C4-2B (cell line): ENCODE results near the gene SLC6A6.
"Not testable (repeated sequence)": the region's sequence is repeated elsewhere in the genome, so short reads cannot be mapped to it uniquely, and the experiment has no call there.

Experiments used
- ZFX ChIP-seq: fragments of 450-650 bp; IDR thresholded peaks from 2 replicates; pipeline ENCODE4 v1.6.1; 2017
- TF ChIP-seq, protein P1 (sequence below): fragments of 450-650 bp; conservative IDR thresholded peaks from 2 replicates; pipeline ENCODE4 v1.5.1; 2017; ENCODE audit warnings: mild to moderate bottlenecking

- TF ChIP-seq, protein P1, sequence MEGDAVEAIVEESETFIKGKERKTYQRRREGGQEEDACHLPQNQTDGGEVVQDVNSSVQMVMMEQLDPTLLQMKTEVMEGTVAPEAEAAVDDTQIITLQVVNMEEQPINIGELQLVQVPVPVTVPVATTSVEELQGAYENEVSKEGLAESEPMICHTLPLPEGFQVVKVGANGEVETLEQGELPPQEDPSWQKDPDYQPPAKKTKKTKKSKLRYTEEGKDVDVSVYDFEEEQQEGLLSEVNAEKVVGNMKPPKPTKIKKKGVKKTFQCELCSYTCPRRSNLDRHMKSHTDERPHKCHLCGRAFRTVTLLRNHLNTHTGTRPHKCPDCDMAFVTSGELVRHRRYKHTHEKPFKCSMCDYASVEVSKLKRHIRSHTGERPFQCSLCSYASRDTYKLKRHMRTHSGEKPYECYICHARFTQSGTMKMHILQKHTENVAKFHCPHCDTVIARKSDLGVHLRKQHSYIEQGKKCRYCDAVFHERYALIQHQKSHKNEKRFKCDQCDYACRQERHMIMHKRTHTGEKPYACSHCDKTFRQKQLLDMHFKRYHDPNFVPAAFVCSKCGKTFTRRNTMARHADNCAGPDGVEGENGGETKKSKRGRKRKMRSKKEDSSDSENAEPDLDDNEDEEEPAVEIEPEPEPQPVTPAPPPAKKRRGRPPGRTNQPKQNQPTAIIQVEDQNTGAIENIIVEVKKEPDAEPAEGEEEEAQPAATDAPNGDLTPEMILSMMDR = not testable (repeated sequence)
- TF ChIP-seq ZFX = not testable (repeated sequence)
These were observed 35.3 kb downstream of the SLC6A6 start for GRCh38 chr3:14437705-14438104.
